ENCODE measurements around the gene ABCF2. TPM values are rescaled to one million over a fixed set of nuclear protein-coding genes. Genes with fewer than 3 reads are reported as not detected.

The ABCF2 gene
- total RNA-seq, 1 donor = 50.9 TPM

DNA sequence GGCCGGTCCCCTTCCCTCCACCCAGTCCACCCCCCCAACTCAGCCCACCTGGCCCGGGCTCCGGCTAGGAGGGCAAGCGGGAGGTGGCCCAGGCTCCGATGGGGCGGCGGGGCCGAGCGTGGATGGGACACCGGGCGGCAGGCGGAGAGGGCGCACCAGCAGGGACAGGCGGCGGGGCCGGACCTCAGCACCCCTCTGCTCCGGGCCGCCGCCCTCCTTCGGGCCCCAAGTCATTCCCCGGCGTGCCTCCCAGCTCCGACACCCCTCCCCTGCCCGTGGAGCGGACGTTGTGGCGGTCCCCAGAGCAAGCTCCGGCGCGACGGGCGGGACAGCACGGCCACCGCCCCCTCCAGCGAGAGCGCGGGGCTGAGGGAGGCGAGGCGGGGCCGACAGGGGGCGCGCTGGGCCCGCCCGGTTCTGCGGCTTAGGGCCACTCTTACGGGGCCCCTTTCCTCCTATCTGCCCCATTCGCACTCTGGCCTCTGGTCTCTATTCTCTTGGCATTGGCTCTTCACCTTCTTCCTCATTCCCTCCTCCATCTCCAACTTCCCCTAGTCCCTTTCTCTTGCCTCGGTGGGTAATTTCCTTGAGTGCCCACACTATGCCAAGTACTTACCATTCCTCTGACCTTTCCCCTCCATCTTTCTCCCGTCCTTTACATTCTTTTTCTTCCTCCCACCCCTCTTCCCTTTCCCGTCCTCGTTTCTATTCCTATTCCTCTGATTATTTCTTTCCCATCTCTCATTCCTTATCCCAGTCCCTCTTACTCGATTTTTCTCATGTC is 58.8 kb downstream of the ABCF2 start:
- no peak for DNase-seq (ENCODE audit: low read depth)
- TF ChIP-seq, protein P1, sequence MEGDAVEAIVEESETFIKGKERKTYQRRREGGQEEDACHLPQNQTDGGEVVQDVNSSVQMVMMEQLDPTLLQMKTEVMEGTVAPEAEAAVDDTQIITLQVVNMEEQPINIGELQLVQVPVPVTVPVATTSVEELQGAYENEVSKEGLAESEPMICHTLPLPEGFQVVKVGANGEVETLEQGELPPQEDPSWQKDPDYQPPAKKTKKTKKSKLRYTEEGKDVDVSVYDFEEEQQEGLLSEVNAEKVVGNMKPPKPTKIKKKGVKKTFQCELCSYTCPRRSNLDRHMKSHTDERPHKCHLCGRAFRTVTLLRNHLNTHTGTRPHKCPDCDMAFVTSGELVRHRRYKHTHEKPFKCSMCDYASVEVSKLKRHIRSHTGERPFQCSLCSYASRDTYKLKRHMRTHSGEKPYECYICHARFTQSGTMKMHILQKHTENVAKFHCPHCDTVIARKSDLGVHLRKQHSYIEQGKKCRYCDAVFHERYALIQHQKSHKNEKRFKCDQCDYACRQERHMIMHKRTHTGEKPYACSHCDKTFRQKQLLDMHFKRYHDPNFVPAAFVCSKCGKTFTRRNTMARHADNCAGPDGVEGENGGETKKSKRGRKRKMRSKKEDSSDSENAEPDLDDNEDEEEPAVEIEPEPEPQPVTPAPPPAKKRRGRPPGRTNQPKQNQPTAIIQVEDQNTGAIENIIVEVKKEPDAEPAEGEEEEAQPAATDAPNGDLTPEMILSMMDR (IDR thresholded peaks at IDR 0.05; ENCODE audit: insufficient read depth, low read length) = peak; percentile 44
- no peak overlapping the region for H3K4me3 ChIP-seq (ENCODE audit: low read depth, low read length)

DNA sequence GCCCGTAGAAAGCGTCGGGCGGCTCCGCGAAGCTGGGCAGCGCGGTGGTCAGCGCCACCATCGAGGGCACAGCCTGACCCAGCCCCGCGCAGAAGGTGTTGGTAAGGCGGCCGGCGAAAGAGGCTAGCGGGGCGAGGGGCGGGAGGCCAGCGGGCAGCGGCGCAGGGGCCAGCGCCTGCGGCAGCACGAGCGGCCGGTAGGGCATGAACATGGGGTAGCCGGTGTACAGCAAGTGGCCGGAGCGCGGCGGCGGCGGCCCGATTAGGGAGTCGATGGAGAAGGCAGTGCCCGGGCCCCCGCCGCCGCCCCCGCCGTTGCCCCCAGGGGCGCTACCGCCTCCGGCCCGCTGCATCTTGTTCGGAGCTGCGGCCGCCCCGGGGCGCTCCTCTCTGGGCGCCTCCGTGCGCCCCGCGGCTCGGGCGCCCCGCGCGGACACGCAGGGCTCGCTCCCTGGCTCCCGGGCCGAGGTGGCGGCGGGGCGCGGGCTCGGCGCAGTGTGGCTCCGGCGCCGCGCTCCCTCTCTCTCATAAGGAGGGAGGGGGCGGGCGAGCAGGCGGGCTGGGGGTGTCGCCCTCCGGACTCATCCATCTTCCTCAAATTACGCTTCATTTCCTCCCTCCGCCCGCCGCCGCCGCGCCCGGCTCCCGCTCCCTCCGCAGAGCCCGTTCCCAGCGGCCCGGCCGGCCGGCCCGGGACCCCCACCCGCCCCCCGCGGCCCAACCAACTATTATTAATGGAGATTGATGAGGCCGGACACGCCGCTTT is 59.6 kb downstream of the ABCF2 start, which contains the start of gene GBX1:
TSS of gene GBX1 (minus strand) at position 498 of the 765 bp plus-strand sequence. CDS start at position 352, 146 bp downstream.
- TF ChIP-seq, protein P1 (IDR thresholded peaks at IDR 0.05; ENCODE audit: insufficient read depth, low read length) = no peak
- peak within 1 kb of the TSS; percentile 39 for H3K4me3 ChIP-seq (ENCODE audit: low read depth, low read length)
- DNase-seq (ENCODE audit: low read depth) = no peak

DNA sequence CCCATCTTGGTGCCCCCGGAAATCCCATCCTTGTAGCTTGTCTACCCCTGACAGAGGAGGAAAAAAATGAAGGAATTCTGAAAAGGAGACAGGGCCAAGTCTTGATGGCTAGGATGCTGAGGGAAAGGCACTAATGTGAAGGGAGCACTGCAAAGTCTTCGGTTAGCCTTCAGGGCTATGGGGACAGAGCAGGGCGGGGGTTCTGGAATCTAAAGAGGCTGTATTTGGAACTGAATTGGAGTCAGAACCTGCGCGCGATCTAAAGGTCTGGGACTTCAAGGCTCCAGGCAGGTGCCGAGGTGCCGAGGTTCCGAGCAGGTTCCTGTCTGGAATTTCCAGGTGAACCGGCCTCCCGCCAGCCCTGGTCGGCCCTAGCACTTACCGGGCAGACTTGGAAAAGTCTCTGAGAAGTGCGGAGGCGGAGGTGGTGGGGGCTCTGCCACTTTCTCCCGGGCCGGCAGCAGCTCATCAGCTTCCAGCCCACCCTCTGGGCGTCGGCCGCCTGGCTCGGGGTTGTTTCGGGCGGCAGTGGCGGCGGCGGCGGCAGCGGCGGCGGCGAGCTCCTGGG is 60.3 kb downstream of the ABCF2 start:
- no peak for DNase-seq (ENCODE audit: low read depth)
- H3K4me3 ChIP-seq (ENCODE audit: low read depth, low read length) = no peak overlapping the region
- TF ChIP-seq, protein P1 (IDR thresholded peaks at IDR 0.05; ENCODE audit: insufficient read depth, low read length) = no peak

Other genes starting within 250 kb of the ABCF2 start
- not detected in 2 replicates for gene KCNH2, start 248.9 kb downstream of the ABCF2 start, total RNA-seq (ENCODE audit: low replicate concordance)
- gene NOS3, start 236.2 kb downstream of the ABCF2 start, total RNA-seq (ENCODE audit: low replicate concordance) = 0.36 and 4.6 TPM in 2 replicates
- gene ATG9B, start 202.7 kb downstream of the ABCF2 start, total RNA-seq (ENCODE audit: low replicate concordance) = under 0.01 and 0.98 TPM in 2 replicates
- 18.1 and 30.9 TPM in 2 replicates for gene ABCB8, start 198.8 kb downstream of the ABCF2 start, total RNA-seq (ENCODE audit: low replicate concordance)
- gene ASIC3, start 178.7 kb downstream of the ABCF2 start, total RNA-seq (ENCODE audit: low replicate concordance) = 0.18 TPM in 1 of 2 replicates, not detected in the other
- 16.1 and 28.9 TPM in 2 replicates for gene CDK5, start 169.3 kb downstream of the ABCF2 start, total RNA-seq (ENCODE audit: low replicate concordance)
- 39.7 and 65.4 TPM in 2 replicates for gene SLC4A2, start 167.6 kb downstream of the ABCF2 start, total RNA-seq (ENCODE audit: low replicate concordance)
- 62.7 and 86.0 TPM in 2 replicates for gene FASTK, start 146.4 kb downstream of the ABCF2 start, total RNA-seq (ENCODE audit: low replicate concordance)
- gene TMUB1, start 143.7 kb downstream of the ABCF2 start, total RNA-seq (ENCODE audit: low replicate concordance) = 11.7 and 20.2 TPM in 2 replicates
- gene AGAP3, start 140.7 kb downstream of the ABCF2 start, total RNA-seq (ENCODE audit: low replicate concordance) = 50.2 and 74.6 TPM in 2 replicates
- gene GBX1, start 59.5 kb downstream of the ABCF2 start, total RNA-seq (ENCODE audit: low replicate concordance) = not detected in 2 replicates
- gene ASB10, start 40.0 kb downstream of the ABCF2 start, total RNA-seq (ENCODE audit: low replicate concordance) = not detected in 2 replicates
- gene H2BK1, start 16.7 kb downstream of the ABCF2 start, total RNA-seq (ENCODE audit: low replicate concordance) = not detected in 2 replicates
- 33.0 and 47.0 TPM in 2 replicates for gene CHPF2, start 5.3 kb upstream of the ABCF2 start, total RNA-seq (ENCODE audit: low replicate concordance)
- 44.9 and 59.7 TPM in 2 replicates for gene SMARCD3, start 21.5 kb upstream of the ABCF2 start, total RNA-seq (ENCODE audit: low replicate concordance)
- gene NUB1, start 114.6 kb upstream of the ABCF2 start, total RNA-seq (ENCODE audit: low replicate concordance) = 46.5 and 193 TPM in 2 replicates
- gene WDR86, start 182.8 kb upstream of the ABCF2 start, total RNA-seq (ENCODE audit: low replicate concordance) = 0.45 and 17.7 TPM in 2 replicates
- 0.09 and 0.16 TPM in 2 replicates for gene CRYGN, start 212.9 kb upstream of the ABCF2 start, total RNA-seq (ENCODE audit: low replicate concordance)

All from fibroblast of the aortic adventitia (primary cell).